Activated T-cell treated with anti-CD3 and anti-CD28 coated beads for 48 hours (primary cell): ENCODE measurements around the gene LDHAL6A.
"Not testable (repeated sequence)": the region's sequence is repeated elsewhere in the genome, so short reads cannot be mapped to it uniquely, and the experiment has no call there.

Experiments
- DNase-seq: peaks from one replicate; pipeline ENCODE4 v3.0.0-alpha.2; 2020; ENCODE audit warnings: low read depth

The LDHAL6A gene

GRCh38 chr11:18455686-18456372 is at the start of gene LDHAL6A:
LDHAL6A (plus strand) TSS chr11:18455856; CDS start chr11:18456681, 825 bp downstream.
- no peak for DNase-seq

- DNase-seq: not testable (repeated sequence)
Observed at GRCh38 chr11:18407400-18407799, 48.3 kb upstream of the LDHAL6A start.

GRCh38 chr11:18408558-18409291 is 46.9 kb upstream of the LDHAL6A start:
- no peak for DNase-seq

GRCh38 chr11:18416459-18416858 is 39.2 kb upstream of the LDHAL6A start:
- no peak for DNase-seq

DNA sequence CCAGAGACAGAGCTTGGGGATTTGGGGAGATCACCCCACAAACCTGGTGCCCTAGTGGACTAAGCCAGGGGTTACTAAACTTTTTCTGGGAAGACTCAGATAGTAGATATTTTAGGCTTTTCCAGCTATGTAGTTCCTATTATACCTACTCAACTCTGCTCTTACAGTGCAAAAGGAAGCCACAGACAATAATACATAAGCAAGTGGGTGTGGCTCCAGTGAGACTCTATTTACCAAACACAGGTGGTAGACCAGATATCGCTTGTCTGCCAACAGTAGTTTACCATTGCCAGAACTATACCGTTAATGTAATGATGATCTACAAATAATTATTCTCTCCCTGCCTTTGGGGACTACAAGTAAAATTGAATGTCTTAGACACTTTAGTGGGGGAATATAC is 36.6 kb upstream of the LDHAL6A start:
- DNase-seq: no peak

- no peak for DNase-seq
Observed at GRCh38 chr11:18420067-18420466, 35.6 kb upstream of the LDHAL6A start.

DNA sequence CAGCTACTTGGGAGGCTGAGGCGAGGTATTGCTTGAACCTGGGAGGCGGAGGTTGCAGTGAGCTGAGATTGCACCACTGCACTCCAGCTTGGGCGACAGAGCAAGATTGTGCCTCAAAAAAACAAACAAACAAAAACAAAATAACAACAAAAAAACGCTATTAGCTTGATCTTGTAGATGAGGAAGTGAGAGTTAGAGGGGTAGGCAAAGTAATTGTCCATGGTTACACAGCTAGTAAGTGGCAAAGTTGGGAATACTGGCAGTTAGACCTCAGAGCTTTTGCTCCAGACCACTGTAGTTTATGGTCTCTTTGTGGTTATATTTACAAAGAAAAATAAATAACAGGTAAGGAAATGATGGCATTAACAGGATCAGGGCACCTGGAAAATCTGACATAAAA is 28.4 kb upstream of the LDHAL6A start:
- DNase-seq: no peak

DNA sequence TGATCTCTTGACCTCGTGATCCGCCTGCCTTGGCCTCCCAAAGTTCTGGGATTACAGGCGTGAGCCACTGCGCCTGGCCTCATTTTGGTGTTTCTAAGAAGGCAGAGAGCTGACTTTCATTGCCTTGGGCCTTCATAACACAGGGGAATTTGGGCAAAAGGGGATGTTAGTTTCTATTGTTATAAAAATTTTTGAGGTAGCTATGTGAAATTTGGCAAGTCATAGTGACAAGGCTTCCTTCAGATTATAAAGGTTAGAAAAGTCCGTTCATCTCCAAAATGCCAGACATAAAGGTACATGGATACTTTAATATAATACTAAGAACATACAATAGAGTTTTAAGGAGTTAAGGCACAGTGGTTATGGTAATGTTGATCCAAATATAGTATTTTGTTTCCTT is 26.3 kb upstream of the LDHAL6A start:
- DNase-seq: no peak

DNA sequence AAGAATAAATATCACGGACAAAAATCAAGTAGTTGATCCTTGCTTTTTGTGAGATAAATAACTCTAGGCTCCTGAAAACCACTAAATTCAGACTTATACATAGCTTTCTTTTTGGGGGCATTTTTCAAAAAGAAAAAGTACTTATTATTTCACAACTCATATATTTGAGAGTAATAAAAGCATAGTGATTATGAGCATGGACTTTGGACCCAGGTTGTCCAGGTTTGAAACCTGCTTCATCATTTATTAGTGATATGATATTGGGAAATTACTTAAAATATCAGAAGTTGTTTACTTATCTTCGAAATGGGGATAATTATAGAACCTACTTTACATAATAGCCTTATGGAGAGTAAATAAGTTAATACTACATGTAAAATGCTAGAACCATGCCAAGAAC is 17.0 kb upstream of the LDHAL6A start:
- DNase-seq: no peak

- DNase-seq: no peak
Observed at GRCh38 chr11:18449251-18449650, 6.4 kb upstream of the LDHAL6A start.

DNA sequence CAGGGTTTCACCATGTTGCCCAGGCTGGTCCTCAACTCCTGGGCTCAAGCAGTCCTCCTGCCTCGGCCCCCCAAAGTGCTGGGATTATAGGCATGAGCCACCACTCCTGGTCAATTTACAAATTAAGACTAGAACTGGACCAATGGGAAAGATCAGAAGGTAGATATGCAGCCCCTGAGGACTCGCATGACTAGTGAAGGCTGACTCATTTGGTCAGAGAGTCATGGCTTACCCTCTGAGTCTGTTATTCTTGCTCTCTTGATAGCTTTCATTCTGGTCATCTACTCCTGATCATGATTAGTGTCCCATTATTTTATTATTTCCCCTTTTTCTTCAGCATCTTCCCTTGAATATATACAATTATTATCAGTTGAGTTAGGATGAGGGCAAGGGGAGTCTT is 2.7 kb upstream of the LDHAL6A start:
- no peak for DNase-seq

GRCh38 chr11:18457450-18457849 is 1.8 kb downstream of the LDHAL6A start:
- no peak for DNase-seq

- no peak for DNase-seq
Observed at GRCh38 chr11:18459634-18460033, 4.0 kb downstream of the LDHAL6A start.

DNA sequence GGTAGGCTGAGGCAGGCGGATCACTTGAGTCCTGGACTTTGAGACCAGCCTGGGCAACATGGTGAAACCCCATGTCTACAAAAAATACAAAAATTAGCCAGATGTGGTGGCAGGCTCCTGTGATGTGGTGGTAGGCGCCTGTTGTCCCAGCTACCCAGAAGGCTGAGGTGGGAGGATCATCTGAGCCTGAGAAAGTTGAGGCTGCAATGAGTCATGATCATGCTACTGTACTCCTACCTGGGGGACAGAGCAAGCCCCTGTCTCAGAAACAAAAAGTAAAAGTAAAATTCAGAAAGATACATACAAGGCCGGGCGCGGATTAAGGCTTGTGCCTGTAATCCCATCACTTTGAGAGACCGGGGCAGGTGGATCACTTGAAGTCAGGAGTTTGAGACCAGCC is 6.3 kb downstream of the LDHAL6A start:
- DNase-seq: no peak

- no peak for DNase-seq
Observed at GRCh38 chr11:18463439-18463838, 7.8 kb downstream of the LDHAL6A start.

GRCh38 chr11:18466402-18466801 is 10.7 kb downstream of the LDHAL6A start:
- no peak for DNase-seq

DNA sequence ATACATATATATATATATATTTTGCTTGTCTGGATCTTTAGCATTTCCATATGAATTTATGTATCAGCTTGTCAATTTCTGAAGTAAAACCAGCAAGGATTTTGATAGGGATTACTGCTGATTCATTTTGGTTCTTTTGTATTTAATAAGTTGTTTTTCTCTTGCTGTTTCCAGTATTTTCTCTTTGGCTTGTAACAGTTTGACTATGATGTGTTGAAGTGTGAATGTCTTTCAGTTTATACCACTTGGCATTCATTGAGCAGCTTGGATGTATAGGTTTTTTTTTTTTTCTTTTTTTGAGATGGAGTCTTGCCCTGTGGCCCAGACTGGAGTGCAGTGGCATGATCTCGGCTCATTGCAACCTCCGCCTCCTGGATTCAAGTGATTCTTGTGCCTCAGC is 12.4 kb downstream of the LDHAL6A start:
- no peak for DNase-seq

GRCh38 chr11:18468961-18469360 is 13.3 kb downstream of the LDHAL6A start:
- no peak for DNase-seq

- no peak for DNase-seq
Observed at GRCh38 chr11:18471995-18472394, 16.3 kb downstream of the LDHAL6A start.

- DNase-seq: no peak
Observed at GRCh38 chr11:18472587-18472986, 16.9 kb downstream of the LDHAL6A start.

DNA sequence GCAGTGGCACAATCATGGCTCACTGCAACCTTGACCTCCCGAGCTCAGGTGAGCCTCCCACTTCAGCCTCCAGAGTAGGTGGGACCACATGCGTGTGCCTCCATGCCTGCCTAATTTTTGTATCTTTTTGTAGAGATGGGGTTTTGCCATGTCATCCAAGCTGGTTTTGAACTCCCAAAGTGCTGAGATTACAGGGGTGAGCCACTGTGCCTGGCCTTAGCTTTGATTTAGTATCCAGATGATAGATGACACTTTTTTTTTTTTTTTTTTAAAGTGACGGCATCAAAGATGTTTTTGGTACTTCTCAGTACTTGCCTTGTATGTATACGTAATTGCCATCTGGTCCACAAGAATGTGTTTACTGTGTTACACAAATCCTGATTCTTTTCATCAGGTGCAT is 23.4 kb downstream of the LDHAL6A start:
- DNase-seq: no peak

DNA sequence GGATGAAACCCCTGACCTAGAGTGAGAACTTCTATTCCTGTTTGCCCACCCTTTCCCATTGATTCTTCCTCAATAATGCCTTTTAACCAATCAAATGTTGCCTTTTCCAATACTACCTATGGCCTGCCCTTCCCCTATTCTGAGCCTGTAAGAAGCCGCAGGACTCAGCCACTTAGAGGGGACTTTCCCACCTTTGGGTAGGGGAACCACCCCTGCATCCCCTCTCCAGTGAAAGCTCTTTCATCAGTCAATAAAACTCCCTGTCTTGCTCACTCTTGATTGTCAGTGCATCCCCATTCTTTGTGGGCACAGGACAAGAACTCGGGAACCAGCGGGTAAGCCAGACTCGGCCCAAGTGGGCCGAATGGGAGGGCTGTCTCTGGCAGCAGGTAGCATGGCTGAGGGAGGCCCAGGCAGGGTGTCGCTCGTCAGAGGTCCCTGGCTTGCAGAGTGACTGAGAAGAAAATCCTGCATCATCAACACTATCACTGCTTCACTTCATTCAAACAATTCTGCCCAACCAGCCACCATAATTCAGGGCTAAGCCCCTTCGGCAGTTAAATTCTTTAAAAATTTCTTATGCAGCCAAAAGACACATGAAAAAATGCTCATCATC is 30.4 kb downstream of the LDHAL6A start:
- no peak for DNase-seq

- DNase-seq: no peak
Observed at GRCh38 chr11:18490319-18490718, 34.7 kb downstream of the LDHAL6A start.
